ENCODE results near the gene NKX6-1.

DNA sequence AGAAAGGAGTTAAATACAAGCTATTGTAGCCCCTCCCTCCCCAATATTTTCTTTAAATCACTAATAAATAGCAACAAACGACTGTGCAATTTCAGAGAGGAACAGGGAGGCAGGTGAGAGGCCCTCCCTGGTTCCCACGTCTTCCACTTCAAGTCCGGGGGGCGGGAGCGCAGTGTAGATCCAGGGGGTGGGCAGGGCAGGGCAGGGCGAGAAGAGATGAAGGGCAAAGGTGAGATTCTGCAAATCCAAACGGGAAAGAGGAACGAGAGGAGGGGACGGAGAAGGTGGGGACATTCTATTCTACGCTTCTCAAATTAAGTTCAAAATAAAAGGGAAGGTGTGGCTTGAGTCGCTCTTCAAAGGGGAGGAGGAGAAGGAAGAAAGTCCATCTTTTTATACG lies 6.8 kb downstream of the NKX6-1 start:
- no peak for TF ChIP-seq GATA3 (IDR thresholded peaks at IDR 0.05; ENCODE audit: low read depth, low read length)
- no peak for TF ChIP-seq GATA2 (IDR thresholded peaks at IDR 0.05; ENCODE audit: low read depth, low read length)
